ENCODE measurements around the gene NRN1L.

Gene NRN1L

DNA sequence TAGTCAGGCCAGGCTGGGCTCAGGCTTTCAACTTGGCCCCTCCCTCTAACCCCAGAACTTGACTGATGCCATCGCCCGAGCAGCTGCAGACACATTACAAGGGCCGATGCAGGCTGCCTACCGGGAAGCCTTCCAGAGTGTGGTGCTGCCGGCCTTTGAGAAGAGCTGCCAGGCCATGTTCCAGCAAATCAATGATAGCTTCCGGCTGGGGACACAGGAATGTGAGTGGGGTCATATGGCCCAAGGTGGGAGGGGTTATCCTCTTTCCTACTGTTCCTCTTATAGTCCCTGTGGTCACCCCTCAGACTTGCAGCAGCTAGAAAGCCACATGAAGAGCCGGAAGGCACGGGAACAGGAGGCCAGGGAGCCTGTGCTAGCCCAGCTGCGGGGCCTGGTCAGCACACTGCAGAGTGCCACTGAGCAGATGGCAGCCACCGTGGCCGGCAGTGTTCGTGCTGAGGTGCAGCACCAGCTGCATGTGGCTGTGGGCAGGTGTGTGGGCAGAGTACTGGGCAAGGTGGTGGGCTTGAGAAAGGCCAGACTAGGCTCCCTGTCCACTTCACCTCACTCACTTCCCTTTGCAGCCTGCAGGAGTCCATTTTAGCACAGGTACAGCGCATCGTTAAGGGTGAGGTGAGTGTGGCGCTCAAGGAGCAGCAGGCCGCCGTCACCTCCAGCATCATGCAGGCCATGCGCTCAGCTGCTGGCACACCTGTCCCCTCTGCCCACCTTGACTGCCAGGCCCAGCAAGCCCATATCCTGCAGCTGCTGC is 2.1 kb upstream of the NRN1L start:
- H3K27me3 ChIP-seq (replicated peaks) = no peaks in the 10 kb centered on the region
- no peak for DNase-seq
- in situ Hi-C loops (cut with HindIII; ENCODE audit: low pct_ligation_motif_present, low sequenced_read_pairs) = no loop called here
- peaks cover 74% of the 10 kb centered on the region for H3K36me3 ChIP-seq (replicated peaks)
- no peak for TF ChIP-seq CTCF (IDR thresholded peaks at IDR 0.05; ENCODE audit: low read depth, low read length, missing control alignments)
- H3K27ac ChIP-seq = no peak overlapping the region
- no peak overlapping the region for H3K4me3 ChIP-seq (ENCODE audit: low read depth, low read length)

DNA sequence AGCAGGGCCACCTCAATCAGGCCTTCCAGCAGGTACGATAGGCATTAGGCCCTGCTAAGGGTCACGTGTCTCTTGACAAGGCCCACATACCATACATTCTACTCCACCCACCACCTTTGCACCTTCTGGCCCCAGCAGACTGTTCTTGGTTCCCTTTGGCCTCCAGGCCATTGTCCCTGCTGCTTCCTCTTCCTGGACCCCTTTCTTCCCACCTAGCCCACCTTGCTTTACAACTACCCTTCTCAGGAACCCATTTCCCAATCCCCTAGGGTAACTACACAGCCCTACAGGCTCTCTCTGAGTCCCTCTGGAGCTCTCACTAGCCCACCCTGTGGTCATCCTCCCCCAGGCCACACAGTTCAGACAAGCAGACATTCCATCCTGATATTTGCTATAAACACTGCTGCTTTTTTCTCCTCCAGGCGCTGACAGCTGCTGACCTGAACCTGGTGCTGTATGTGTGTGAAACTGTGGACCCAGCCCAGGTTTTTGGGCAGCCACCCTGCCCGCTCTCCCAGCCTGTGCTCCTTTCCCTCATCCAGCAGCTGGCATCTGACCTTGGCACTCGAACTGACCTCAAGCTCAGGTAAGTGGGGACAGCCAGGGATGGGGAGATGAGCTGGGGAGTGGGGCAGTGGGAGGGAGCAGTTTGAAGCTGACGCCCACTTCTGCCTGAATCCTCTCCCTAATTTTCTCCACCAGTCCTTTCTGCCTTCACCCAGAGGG is 1.4 kb upstream of the NRN1L start:
- no peak for TF ChIP-seq CTCF (IDR thresholded peaks at IDR 0.05; ENCODE audit: low read depth, low read length, missing control alignments)
- Histone ChIP-seq H3K27me3 (replicated peaks) (no peaks in the 10 kb centered on the region), H3K27ac (no peak overlapping the region), H3K4me3 (ENCODE audit: low read depth, low read length) (no peak overlapping the region), H3K36me3 (replicated peaks) (peaks cover 66% of the 10 kb centered on the region)
- in situ Hi-C loops (cut with HindIII; ENCODE audit: low pct_ligation_motif_present, low sequenced_read_pairs) = no loop called here
- DNase-seq = no peak

DNA sequence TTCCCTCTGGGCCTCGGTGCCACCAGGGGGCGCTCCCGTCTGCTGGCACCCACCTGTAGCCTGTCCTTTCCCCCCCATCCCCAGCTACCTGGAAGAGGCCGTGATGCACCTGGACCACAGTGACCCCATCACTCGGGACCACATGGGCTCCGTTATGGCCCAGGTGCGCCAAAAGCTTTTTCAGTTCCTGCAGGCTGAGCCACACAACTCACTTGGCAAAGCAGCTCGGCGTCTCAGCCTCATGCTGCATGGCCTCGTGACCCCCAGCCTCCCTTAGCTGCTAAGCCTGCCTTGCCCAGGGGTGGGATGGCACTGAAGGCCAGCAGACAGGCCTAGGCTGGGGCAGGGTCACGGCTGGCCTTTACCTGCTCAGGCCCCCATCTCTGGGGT is 818 bp upstream of the NRN1L start:
- no peak overlapping the region for H3K4me3 ChIP-seq (ENCODE audit: low read depth, low read length)
- TF ChIP-seq CTCF (IDR thresholded peaks at IDR 0.05; ENCODE audit: low read depth, low read length, missing control alignments) = peak; percentile 92
- H3K36me3 ChIP-seq (replicated peaks) = peaks cover 61% of the 10 kb centered on the region
- DNase-seq = no peak
- no peak overlapping the region for H3K27ac ChIP-seq
- in situ Hi-C loops (cut with HindIII; ENCODE audit: low pct_ligation_motif_present, low sequenced_read_pairs) = no loop called here
- H3K27me3 ChIP-seq (replicated peaks) = no peaks in the 10 kb centered on the region

DNA sequence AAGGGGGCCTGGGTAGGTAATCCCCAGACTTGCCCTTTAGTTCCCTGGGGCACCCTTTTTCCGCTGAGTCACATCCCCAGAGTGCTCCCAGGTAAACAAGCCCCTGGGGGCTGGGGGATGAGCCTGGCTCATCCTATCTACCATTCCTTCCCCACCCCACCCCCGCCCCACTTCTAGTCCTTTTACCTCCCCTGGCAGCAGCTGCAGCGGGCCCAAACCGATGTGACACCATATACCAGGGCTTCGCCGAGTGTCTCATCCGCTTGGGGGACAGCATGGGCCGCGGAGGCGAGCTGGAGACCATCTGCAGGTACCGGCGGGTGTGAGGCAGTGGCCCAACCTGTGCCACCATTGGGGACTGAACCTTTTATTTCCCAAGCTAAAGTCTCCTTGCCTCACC is 860 bp downstream of the NRN1L start:
- in situ Hi-C loops (cut with HindIII; ENCODE audit: low pct_ligation_motif_present, low sequenced_read_pairs) = no loop called here
- no peak for DNase-seq
- peaks cover 44% of the 10 kb centered on the region for H3K36me3 ChIP-seq (replicated peaks)
- H3K27ac ChIP-seq = no peak overlapping the region
- no peak overlapping the region for H3K4me3 ChIP-seq (ENCODE audit: low read depth, low read length)
- TF ChIP-seq CTCF (IDR thresholded peaks at IDR 0.05; ENCODE audit: low read depth, low read length, missing control alignments) = no peak
- no peaks in the 10 kb centered on the region for H3K27me3 ChIP-seq (replicated peaks)

DNA sequence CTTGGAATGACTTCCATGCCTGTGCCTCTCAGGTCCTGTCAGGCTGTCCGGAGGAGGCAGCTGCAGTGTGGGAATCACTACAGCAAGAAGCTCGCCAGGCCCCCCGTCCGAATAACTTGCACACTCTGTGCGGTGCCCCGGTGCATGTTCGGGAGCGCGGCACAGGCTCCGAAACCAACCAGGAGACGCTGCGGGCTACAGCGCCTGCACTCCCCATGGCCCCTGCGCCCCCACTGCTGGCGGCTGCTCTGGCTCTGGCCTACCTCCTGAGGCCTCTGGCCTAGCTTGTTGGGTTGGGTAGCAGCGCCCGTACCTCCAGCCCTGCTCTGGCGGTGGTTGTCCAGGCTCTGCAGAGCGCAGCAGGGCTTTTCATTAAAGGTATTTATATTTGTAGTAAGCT is 1.3 kb downstream of the NRN1L start:
- no peak for DNase-seq
- no peak for TF ChIP-seq CTCF (IDR thresholded peaks at IDR 0.05; ENCODE audit: low read depth, low read length, missing control alignments)
- in situ Hi-C loops (cut with HindIII; ENCODE audit: low pct_ligation_motif_present, low sequenced_read_pairs) = no loop called here
- H3K27ac ChIP-seq = no peak overlapping the region
- H3K27me3 ChIP-seq (replicated peaks) = no peaks in the 10 kb centered on the region
- no peak overlapping the region for H3K4me3 ChIP-seq (ENCODE audit: low read depth, low read length)
- peaks cover 39% of the 10 kb centered on the region for H3K36me3 ChIP-seq (replicated peaks)
